Hepatocyte (in vitro differentiated cells): ENCODE measurements around the gene INF2. TPM values are rescaled to one million over a fixed set of nuclear protein-coding genes. Genes with fewer than 3 reads are reported as not detected.

Source experiments
- DNase-seq: peaks from one replicate; pipeline ENCODE4 v3.0.0-alpha.2; 2016; ENCODE audit warnings: low spot score
- H2AFZ ChIP-seq: fragments of 200-600 bp; sonication (generic); 2 replicates; pipeline ENCODE4 v1.6.0; 2016; ENCODE audit warnings: antibody characterized with exemption, mild to moderate bottlenecking
- H3K27ac ChIP-seq: fragments of 200-600 bp; sonication (generic); 2 replicates; pipeline ENCODE4 v1.5.1; 2016; ENCODE audit warnings: mild to moderate bottlenecking
- H3K27me3 ChIP-seq: fragments of 200-600 bp; sonication (generic); 2 replicates; pipeline ENCODE4 v1.6.1; 2016
- H3K36me3 ChIP-seq: fragments of 200-600 bp; sonication (generic); replicated peaks from 2 replicates; pipeline ENCODE4 v1.5.1; 2016; ENCODE audit warnings: low read depth; ENCODE audit not compliant: insufficient read depth
- H3K4me1 ChIP-seq: fragments of 200-600 bp; sonication (generic); 2 replicates; pipeline ENCODE4 v1.5.1; 2016; ENCODE audit warnings: mild to moderate bottlenecking, moderate library complexity; ENCODE audit not compliant: insufficient read depth
- H3K4me2 ChIP-seq: fragments of 200-600 bp; sonication (generic); 2 replicates; pipeline ENCODE4 v1.6.0; 2016
- H3K4me3 ChIP-seq: fragments of 200-600 bp; sonication (generic); 2 replicates; pipeline ENCODE4 v1.5.1; 2016; ENCODE audit warnings: mild to moderate bottlenecking
- H3K79me2 ChIP-seq: fragments of 200-600 bp; sonication (generic); 2 replicates; pipeline ENCODE4 v1.6.0; 2017; ENCODE audit warnings: mild to moderate bottlenecking
- H3K9me2 ChIP-seq: fragments of 200-600 bp; sonication (generic); replicated peaks from 2 replicates; pipeline ENCODE4 v1.6.0; 2017; ENCODE audit warnings: mild to moderate bottlenecking; ENCODE audit not compliant: insufficient read depth
- H3K9me3 ChIP-seq: fragments of 200-600 bp; sonication (generic); 2 replicates; pipeline ENCODE4 v1.5.1; 2016; ENCODE audit warnings: low read depth, mild to moderate bottlenecking
- H4K20me1 ChIP-seq: fragments of 200-600 bp; sonication (generic); 2 replicates; pipeline ENCODE4 v1.6.0; 2016; ENCODE audit warnings: mild to moderate bottlenecking; ENCODE audit not compliant: insufficient read depth, poor library complexity, severe bottlenecking
- EZH2 ChIP-seq: fragments of 200-600 bp; sonication (generic); IDR thresholded peaks from 2 replicates; pipeline ENCODE4 v1.6.1; 2016; ENCODE audit warnings: antibody characterized with exemption, mild to moderate bottlenecking, borderline replicate concordance
- EZH2phosphoT487 ChIP-seq: fragments of 200-600 bp; sonication (generic); IDR thresholded peaks from one replicate; pipeline ENCODE4 v1.6.1; 2018; ENCODE audit warnings: antibody characterized with exemption, mild to moderate bottlenecking, low read depth, moderate library complexity; ENCODE audit not compliant: unreplicated experiment, severe bottlenecking
- WGBS: methylation state at CpG from one replicate; pipeline ENCODE4 v1.1.6; 2016; ENCODE audit warnings: low lambda C conversion rate; ENCODE audit errors: missing lambda C conversion rate; 5-methylcytosine and 5-hydroxymethylcytosine counted together
- polyA plus RNA-seq: library from polyadenylated mRNA; unstranded; fragments of >200 nt; fragmentation: Nextera tagmentation; extraction: Ambion mirVana; gene quantifications from 2 replicates; pipeline ENCODE4 v1.2.1, GENCODE V29; 2016
- total RNA-seq: library from RNA; depleted of rRNA; stranded (reverse); fragments of >200 nt; gene quantifications from 2 replicates; pipeline ENCODE4 v1.2.3, GENCODE V29; 2014
- TF ChIP-seq, protein P1 (sequence below): fragments of 200-600 bp; sonication (generic); IDR thresholded peaks from 2 replicates; pipeline ENCODE4 v1.5.1; 2016; ENCODE audit warnings: antibody characterized with exemption, mild to moderate bottlenecking; ENCODE audit not compliant: poor library complexity

The INF2 gene
- total and polyA plus RNA-seq, 2 experiments from 2014 or later: 23.8 to 31.6 TPM

DNA sequence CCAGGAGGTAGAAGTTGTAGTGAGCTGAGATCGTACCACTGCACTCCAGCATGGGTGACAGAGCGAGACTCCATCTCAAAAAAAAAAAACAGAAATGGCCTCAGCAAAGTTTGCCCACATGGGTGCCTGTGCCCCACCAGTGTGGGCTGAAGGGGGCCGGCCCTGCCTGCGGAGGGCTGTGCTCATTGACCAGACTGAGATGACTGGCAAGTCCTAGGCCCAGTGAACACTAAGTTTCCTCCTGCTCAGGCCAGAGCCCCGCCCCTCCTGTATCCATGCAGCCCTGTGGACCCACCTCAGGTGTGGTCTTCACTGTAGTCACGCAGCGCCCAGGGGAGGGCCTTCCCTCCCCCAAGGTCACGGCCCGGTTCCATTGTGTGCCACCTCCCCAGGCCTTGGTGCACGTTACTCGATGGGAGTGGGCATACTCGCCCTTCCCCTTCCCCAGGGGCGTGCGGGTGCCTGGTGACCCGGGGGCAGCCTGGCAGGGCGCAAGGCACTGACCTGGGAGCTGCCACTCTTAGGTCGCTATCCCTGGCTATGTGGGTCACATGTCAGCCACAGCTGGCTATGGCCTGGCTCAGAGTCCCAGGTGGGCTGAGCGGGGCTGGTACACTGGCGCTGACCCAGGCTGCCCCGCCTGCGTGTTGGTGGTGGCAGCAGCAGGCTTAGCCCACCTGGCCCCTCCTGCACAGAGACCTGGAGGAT is 16.1 kb downstream of the INF2 start:
- H3K9me3 ChIP-seq: no peaks in the 10 kb centered on the region
- 96% methylated on average over 20 of the region's 21 CpGs for WGBS
- no peak overlapping the region for H3K4me2 ChIP-seq
- no peaks in the 10 kb centered on the region for H4K20me1 ChIP-seq
- no peaks in the 10 kb centered on the region for H3K9me2 ChIP-seq
- H3K79me2 ChIP-seq: no peaks in the 10 kb centered on the region
- no peaks in the 10 kb centered on the region for H3K4me1 ChIP-seq
- no peak for DNase-seq
- H3K4me3 ChIP-seq: no peak overlapping the region
- no peak overlapping the region for H3K27ac ChIP-seq
- TF ChIP-seq EZH2phosphoT487: no peak
- no peak for TF ChIP-seq EZH2
- TF ChIP-seq, protein P1, sequence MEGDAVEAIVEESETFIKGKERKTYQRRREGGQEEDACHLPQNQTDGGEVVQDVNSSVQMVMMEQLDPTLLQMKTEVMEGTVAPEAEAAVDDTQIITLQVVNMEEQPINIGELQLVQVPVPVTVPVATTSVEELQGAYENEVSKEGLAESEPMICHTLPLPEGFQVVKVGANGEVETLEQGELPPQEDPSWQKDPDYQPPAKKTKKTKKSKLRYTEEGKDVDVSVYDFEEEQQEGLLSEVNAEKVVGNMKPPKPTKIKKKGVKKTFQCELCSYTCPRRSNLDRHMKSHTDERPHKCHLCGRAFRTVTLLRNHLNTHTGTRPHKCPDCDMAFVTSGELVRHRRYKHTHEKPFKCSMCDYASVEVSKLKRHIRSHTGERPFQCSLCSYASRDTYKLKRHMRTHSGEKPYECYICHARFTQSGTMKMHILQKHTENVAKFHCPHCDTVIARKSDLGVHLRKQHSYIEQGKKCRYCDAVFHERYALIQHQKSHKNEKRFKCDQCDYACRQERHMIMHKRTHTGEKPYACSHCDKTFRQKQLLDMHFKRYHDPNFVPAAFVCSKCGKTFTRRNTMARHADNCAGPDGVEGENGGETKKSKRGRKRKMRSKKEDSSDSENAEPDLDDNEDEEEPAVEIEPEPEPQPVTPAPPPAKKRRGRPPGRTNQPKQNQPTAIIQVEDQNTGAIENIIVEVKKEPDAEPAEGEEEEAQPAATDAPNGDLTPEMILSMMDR: no peak
- no peaks in the 10 kb centered on the region for H3K36me3 ChIP-seq
- no peak overlapping the region for H2AFZ ChIP-seq
- H3K27me3 ChIP-seq: no peaks in the 10 kb centered on the region

DNA sequence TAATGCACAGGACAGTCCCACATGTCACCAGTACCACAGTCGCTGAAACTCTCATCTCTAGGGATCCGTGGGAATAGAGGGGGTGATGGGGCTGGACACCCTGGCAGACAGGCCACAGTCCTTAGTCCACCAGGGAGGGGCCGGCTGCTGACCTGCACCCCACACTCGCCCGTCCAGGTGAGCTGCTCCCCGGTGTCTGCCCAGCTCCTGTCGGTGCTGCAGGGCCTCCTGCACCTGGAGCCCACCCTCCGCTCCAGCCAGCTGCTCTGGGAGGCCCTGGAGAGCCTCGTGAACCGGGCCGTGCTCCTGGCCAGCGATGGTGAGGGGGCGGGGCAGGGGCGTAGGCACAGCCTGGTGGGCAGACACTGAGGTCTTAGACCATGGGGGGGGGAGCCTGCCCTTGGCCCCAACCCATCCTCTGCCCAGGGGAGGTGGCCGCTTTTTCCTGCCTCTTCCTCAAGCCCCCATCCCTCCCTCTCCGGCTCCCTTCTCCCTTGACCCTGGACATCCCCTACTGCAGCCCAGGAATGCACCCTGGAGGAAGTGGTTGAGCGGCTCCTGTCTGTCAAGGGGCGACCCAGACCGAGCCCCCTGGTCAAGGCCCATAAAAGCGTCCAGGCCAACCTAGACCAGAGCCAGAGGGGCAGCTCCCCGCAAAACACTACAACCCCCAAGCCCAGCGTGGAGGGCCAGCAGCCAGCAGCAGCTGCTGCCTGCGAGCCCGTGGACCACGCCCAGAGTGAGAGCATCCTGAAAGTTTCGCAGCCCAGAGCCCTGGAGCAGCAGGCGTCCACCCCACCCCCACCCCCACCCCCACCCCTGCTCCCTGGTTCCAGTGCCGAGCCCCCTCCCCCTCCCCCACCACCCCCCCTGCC is 17.6 kb downstream of the INF2 start:
- WGBS: 79% methylated on average over 20 of the region's 28 CpGs
- H3K79me2 ChIP-seq: no peaks in the 10 kb centered on the region
- no peaks in the 10 kb centered on the region for H3K36me3 ChIP-seq
- H3K4me3 ChIP-seq: no peak overlapping the region
- H3K9me2 ChIP-seq: no peaks in the 10 kb centered on the region
- H3K4me1 ChIP-seq: no peaks in the 10 kb centered on the region
- no peaks in the 10 kb centered on the region for H4K20me1 ChIP-seq
- no peak overlapping the region for H3K4me2 ChIP-seq
- H3K27ac ChIP-seq: no peak overlapping the region
- DNase-seq: no peak
- no peaks in the 10 kb centered on the region for H3K27me3 ChIP-seq
- H2AFZ ChIP-seq: no peak overlapping the region
- no peaks in the 10 kb centered on the region for H3K9me3 ChIP-seq
- TF ChIP-seq EZH2 (no peak), EZH2phosphoT487 (no peak)
- TF ChIP-seq, protein P1: no peak

DNA sequence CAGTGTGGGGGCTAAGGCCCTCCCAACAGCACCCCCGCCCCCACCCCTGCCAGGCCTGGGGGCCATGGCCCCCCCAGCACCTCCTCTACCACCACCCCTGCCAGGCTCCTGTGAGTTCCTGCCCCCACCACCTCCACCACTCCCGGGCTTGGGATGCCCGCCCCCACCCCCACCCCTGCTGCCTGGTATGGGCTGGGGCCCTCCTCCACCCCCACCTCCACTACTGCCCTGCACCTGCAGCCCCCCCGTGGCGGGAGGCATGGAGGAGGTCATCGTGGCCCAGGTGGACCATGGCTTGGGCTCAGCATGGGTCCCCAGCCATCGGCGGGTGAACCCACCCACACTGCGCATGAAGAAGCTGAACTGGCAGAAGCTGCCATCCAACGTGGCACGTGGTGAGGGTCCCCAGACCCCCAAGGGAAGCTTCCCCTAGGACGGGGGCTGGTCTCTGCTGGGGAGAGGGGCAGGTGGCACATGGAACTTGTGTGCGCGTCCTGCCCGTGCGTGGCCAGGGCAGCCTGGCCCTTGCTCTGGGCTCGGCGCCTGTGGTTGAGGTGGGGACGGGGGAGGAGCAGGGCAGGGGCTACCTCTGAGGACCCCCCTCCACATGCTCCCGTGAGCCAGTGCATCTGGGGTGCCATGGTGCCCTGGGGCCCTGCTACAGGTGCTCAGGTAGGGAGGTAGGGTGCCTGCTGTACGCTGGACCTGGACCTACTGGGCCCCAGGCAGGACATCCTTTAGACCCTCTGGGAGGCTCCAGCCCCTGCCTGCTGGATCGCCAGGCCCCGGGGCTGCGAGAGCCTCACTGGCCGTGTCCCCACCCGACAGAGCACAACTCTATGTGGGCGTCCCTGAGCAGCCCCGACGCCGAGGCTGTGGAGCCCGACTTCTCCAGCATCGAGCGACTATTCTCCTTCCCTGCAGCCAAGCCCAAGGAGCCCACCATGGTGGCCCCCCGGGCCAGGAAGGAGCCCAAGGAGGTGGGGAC is 18.5 kb downstream of the INF2 start:
- no peaks in the 10 kb centered on the region for H3K4me1 ChIP-seq

More for the DNA sequence above, 18.5 kb downstream of the INF2 start:
- Histone ChIP-seq H3K9me3 (no peaks in the 10 kb centered on the region), H3K79me2 (no peaks in the 10 kb centered on the region), H3K27ac (no peak overlapping the region), H3K36me3 (no peaks in the 10 kb centered on the region), H3K4me2 (no peak overlapping the region), H2AFZ (no peak overlapping the region), H4K20me1 (no peaks in the 10 kb centered on the region), H3K27me3 (no peaks in the 10 kb centered on the region), H3K4me3 (no peak overlapping the region), H3K9me2 (no peaks in the 10 kb centered on the region)
- 76% methylated on average over 29 of the region's 34 CpGs for WGBS
- DNase-seq: no peak
- TF ChIP-seq, protein P1: no peak
- TF ChIP-seq EZH2 (no peak), EZH2phosphoT487 (no peak)
